Brain microvascular endothelial cell (primary cell): ENCODE results near the gene TRNAU1AP.
"Not testable (repeated sequence)": the region's sequence is repeated elsewhere in the genome, so short reads cannot be mapped to it uniquely, and the experiment has no call there.

ENCODE experiments used
- DNase-seq: peaks from one replicate; pipeline ENCODE4 v3.0.0-alpha.2; 2020
- H3K27ac ChIP-seq: fragments of 250-450 bp; sonication (Bioruptor Pico); 2 replicates; pipeline ENCODE4 v1.5.1; 2020; ENCODE audit warnings: mild to moderate bottlenecking, moderate library complexity
- H3K27me3 ChIP-seq: fragments of 250-450 bp; sonication (Bioruptor Pico); replicated peaks from 2 replicates; pipeline ENCODE4 v1.5.1; 2020; ENCODE audit warnings: mild to moderate bottlenecking
- H3K36me3 ChIP-seq: fragments of 250-450 bp; sonication (Bioruptor Pico); replicated peaks from 2 replicates; pipeline ENCODE4 v1.5.1; 2020; ENCODE audit warnings: mild to moderate bottlenecking
- H3K4me3 ChIP-seq: 2 replicates; pipeline ENCODE4 v1.5.1; 2011; ENCODE audit warnings: low read depth, mild to moderate bottlenecking, control low read depth, low read length, moderate library complexity
- CTCF ChIP-seq: IDR thresholded peaks from 2 replicates; pipeline ENCODE4 v1.5.1; 2011; ENCODE audit warnings: low read depth, mild to moderate bottlenecking, moderate library complexity, low read length, control low read depth, inconsistent platforms; ENCODE audit errors: missing control alignments
- in situ Hi-C: cut with HindIII; loops from 2 replicates; pipeline ENCODE4 v1.10.0; 2017; ENCODE audit warnings: low sequenced_read_pairs, low pct_ligation_motif_present

TRNAU1AP gene

GRCh38 chr1:28595412-28596191, 42.7 kb downstream of the TRNAU1AP start:
- Histone ChIP-seq H3K36me3 (no peaks in the 10 kb centered on the region), H3K27me3 (no peaks in the 10 kb centered on the region), H3K27ac (no peak overlapping the region), H3K4me3 (no peak overlapping the region)
- no peak for DNase-seq
- TF ChIP-seq CTCF = no peak
- in situ Hi-C loops = no loop called here

- H3K36me3 ChIP-seq, H3K27ac ChIP-seq, DNase-seq, in situ Hi-C loops, H3K27me3 ChIP-seq, H3K4me3 ChIP-seq: not testable (repeated sequence)
These were observed 43.4 kb downstream of the TRNAU1AP start for GRCh38 chr1:28596276-28596675.

GRCh38 chr1:28601696-28602095, 48.8 kb downstream of the TRNAU1AP start:
- no peak for TF ChIP-seq CTCF
- in situ Hi-C loops = loop anchor here (25.0 kb wide), 1 partner anchor 214 kb away; no protein-coding TSS in a partner anchor
- H3K27me3 ChIP-seq = no peaks in the 10 kb centered on the region
- H3K4me3 ChIP-seq = no peak overlapping the region
- peak overlapping the region; percentile 32 for H3K27ac ChIP-seq
- DNase-seq = peak; percentile 90
- H3K36me3 ChIP-seq = peaks cover 10% of the 10 kb centered on the region

GRCh38 chr1:28602536-28603439, 49.9 kb downstream of the TRNAU1AP start:
- no peaks in the 10 kb centered on the region for H3K27me3 ChIP-seq
- in situ Hi-C loops = loop anchor here (25.0 kb wide), 1 partner anchor 215 kb away; no protein-coding TSS in a partner anchor
- peaks cover 14% of the 10 kb centered on the region for H3K36me3 ChIP-seq

GRCh38 chr1:28604411-28604810, 51.5 kb downstream of the TRNAU1AP start:
- no peak for DNase-seq
- H3K4me3 ChIP-seq = no peak overlapping the region
- no peak for TF ChIP-seq CTCF
- H3K27me3 ChIP-seq = no peaks in the 10 kb centered on the region
- no peak overlapping the region for H3K27ac ChIP-seq
- peaks cover 14% of the 10 kb centered on the region for H3K36me3 ChIP-seq
- in situ Hi-C loops = loop anchor here (25.0 kb wide), 1 partner anchor 217 kb away; no protein-coding TSS in a partner anchor

More at GRCh38 chr1:28602536-28603439, 49.9 kb downstream of the TRNAU1AP start:
- DNase-seq = peak; percentile 75
- no peak overlapping the region for H3K4me3 ChIP-seq
- H3K27ac ChIP-seq = no peak overlapping the region
- peak; percentile 82 for TF ChIP-seq CTCF

GRCh38 chr1:28604962-28605361, 52.1 kb downstream of the TRNAU1AP start:
- Histone ChIP-seq H3K27me3 (no peaks in the 10 kb centered on the region), H3K36me3 (peaks cover 15% of the 10 kb centered on the region), H3K4me3 (no peak overlapping the region), H3K27ac (no peak overlapping the region)
- in situ Hi-C loops = loop anchor here (25.0 kb wide), 1 partner anchor 218 kb away; no protein-coding TSS in a partner anchor
- no peak for DNase-seq
- TF ChIP-seq CTCF = no peak
